ENCODE measurements around the gene ALKBH5. TPM values are rescaled to one million over a fixed set of nuclear protein-coding genes. Genes with fewer than 3 reads are reported as not detected.

The ALKBH5 gene
- total and polyA plus RNA-seq, 10 of the 15 experiments (the other 5 are each of a cell fraction or from before 2014, with no cell fraction given), result 13.7 to 99.9 (median 52.4) TPM

DNA sequence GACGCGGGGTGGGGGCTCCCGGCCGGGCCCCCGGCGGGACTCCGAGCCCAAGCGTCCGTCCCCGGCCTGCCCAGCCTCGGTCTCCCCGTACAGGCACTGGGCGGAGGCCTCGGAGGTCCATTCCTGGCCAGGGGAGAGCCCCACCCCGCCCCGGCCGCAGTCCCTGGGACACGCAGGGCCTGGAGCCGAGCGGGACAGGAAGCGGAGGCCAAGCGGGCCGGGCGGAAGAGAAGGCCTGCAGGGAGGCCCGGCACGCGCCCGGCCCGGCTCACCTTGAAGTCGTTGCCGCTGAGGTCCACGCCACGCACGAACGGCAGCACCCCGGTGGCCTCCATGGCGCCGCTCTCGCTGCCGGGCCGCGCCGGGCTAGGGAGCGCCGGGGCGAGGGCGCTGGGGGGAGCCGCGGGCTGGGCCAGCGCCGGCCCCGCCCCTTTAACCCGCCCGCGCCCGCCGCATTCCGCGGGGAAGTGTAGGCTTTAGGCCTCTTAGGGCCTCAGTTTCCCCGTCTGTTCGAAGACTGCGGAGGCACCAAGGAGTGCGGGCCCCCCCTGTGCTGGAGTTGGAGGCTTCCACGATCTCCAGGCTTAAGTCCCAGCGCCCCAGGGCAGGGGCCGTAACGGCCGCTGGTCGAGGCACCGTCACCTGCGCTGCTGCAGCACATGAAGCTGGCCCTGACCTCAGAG, 74.9 kb downstream of the ALKBH5 start, which contains the start of gene FLII (continued):
- TF ChIP-seq, protein P1, sequence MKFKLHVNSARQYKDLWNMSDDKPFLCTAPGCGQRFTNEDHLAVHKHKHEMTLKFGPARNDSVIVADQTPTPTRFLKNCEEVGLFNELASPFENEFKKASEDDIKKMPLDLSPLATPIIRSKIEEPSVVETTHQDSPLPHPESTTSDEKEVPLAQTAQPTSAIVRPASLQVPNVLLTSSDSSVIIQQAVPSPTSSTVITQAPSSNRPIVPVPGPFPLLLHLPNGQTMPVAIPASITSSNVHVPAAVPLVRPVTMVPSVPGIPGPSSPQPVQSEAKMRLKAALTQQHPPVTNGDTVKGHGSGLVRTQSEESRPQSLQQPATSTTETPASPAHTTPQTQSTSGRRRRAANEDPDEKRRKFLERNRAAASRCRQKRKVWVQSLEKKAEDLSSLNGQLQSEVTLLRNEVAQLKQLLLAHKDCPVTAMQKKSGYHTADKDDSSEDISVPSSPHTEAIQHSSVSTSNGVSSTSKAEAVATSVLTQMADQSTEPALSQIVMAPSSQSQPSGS (IDR thresholded peaks at IDR 0.05; ENCODE audit: low read length), result no peak

Other genes starting within 250 kb of the ALKBH5 start
Only the 7 nearest of the 13 such genes appear.
- gene DRG2, start 95.9 kb upstream of the ALKBH5 start, total RNA-seq (2014; rRNA removed), result 54.0 and 57.8 TPM in 2 replicates
- 37.7 and 42.1 TPM in 2 replicates for gene DRG2, start 95.9 kb upstream of the ALKBH5 start, total RNA-seq (2014; rRNA removed; fragmentation: Illumina TruSeq; extraction: Trizol)
- gene DRG2, start 95.9 kb upstream of the ALKBH5 start, total RNA-seq (2021), result 55.0 and 56.2 TPM in 2 replicates
- 17.1 and 32.9 TPM in 2 replicates for gene DRG2, start 95.9 kb upstream of the ALKBH5 start, polyA plus RNA-seq (2011; rRNA removed)
- gene DRG2, start 95.9 kb upstream of the ALKBH5 start, polyA plus RNA-seq (2014; fragmentation: Illumina TruSeq; extraction: Trizol), result 19.3 and 35.2 TPM in 2 replicates
- gene DRG2, start 95.9 kb upstream of the ALKBH5 start, polyA plus RNA-seq (2014; fragmentation: Nextera tagmentation; extraction: Ambion mirVana), result 10 to 100 TPM in 1 of 2 experiments, 1 to 10 TPM in 1; 9.1 to 13.7 TPM
- gene DRG2, start 95.9 kb upstream of the ALKBH5 start, polyA plus RNA-seq (2014; rRNA removed), result 53.3 and 56.5 TPM in 2 replicates
- gene DRG2, start 95.9 kb upstream of the ALKBH5 start, polyA plus RNA-seq (2016; fragmentation: Nextera tagmentation; extraction: Ambion mirVana), result 10 to 100 TPM; 49.3 to 64.8 TPM
- gene MYO15A, start 75.1 kb upstream of the ALKBH5 start, total RNA-seq (2014; rRNA removed), result 0.22 and 0.23 TPM in 2 replicates
- gene MYO15A, start 75.1 kb upstream of the ALKBH5 start, total RNA-seq (2014; rRNA removed; fragmentation: Illumina TruSeq; extraction: Trizol), result 0.18 TPM in 1 of 2 replicates, not detected in the other
- 0.13 and 0.56 TPM in 2 replicates for gene MYO15A, start 75.1 kb upstream of the ALKBH5 start, total RNA-seq (2021)
- gene MYO15A, start 75.1 kb upstream of the ALKBH5 start, polyA plus RNA-seq (2011; rRNA removed), result 0.71 and 0.77 TPM in 2 replicates
- 0.03 and 0.19 TPM in 2 replicates for gene MYO15A, start 75.1 kb upstream of the ALKBH5 start, polyA plus RNA-seq (2014; fragmentation: Illumina TruSeq; extraction: Trizol)
- not detected for gene MYO15A, start 75.1 kb upstream of the ALKBH5 start, polyA plus RNA-seq (2014; fragmentation: Nextera tagmentation; extraction: Ambion mirVana)
- 0.10 and 0.20 TPM in 2 replicates for gene MYO15A, start 75.1 kb upstream of the ALKBH5 start, polyA plus RNA-seq (2014; rRNA removed)
- under 1 TPM in 1 of 2 experiments, not detected in 1; 0.03 TPM for gene MYO15A, start 75.1 kb upstream of the ALKBH5 start, polyA plus RNA-seq (2016; fragmentation: Nextera tagmentation; extraction: Ambion mirVana)
- 5.9 and 7.8 TPM in 2 replicates for gene LLGL1, start 41.8 kb downstream of the ALKBH5 start, total RNA-seq (2014; rRNA removed)
- 1.9 and 3.0 TPM in 2 replicates for gene LLGL1, start 41.8 kb downstream of the ALKBH5 start, total RNA-seq (2014; rRNA removed; fragmentation: Illumina TruSeq; extraction: Trizol)
- gene LLGL1, start 41.8 kb downstream of the ALKBH5 start, total RNA-seq (2021), result 8.8 and 9.2 TPM in 2 replicates
- 1.5 and 3.7 TPM in 2 replicates for gene LLGL1, start 41.8 kb downstream of the ALKBH5 start, polyA plus RNA-seq (2011; rRNA removed)
- 0.70 and 2.0 TPM in 2 replicates for gene LLGL1, start 41.8 kb downstream of the ALKBH5 start, polyA plus RNA-seq (2014; fragmentation: Illumina TruSeq; extraction: Trizol)
- gene LLGL1, start 41.8 kb downstream of the ALKBH5 start, polyA plus RNA-seq (2014; fragmentation: Nextera tagmentation; extraction: Ambion mirVana), result under 1 TPM; 0.02 TPM
- gene LLGL1, start 41.8 kb downstream of the ALKBH5 start, polyA plus RNA-seq (2014; rRNA removed), result 8.7 and 9.8 TPM in 2 replicates
- gene LLGL1, start 41.8 kb downstream of the ALKBH5 start, polyA plus RNA-seq (2016; fragmentation: Nextera tagmentation; extraction: Ambion mirVana), result 1 to 10 TPM in 1 of 2 experiments, under 1 TPM in 1; 0.82 to 1.3 TPM
- gene FLII, start 74.9 kb downstream of the ALKBH5 start, total RNA-seq (2014; rRNA removed), result 109 and 118 TPM in 2 replicates
- gene FLII, start 74.9 kb downstream of the ALKBH5 start, total RNA-seq (2014; rRNA removed; fragmentation: Illumina TruSeq; extraction: Trizol), result 83.1 and 84.3 TPM in 2 replicates
- 169 and 182 TPM in 2 replicates for gene FLII, start 74.9 kb downstream of the ALKBH5 start, total RNA-seq (2021)
- gene FLII, start 74.9 kb downstream of the ALKBH5 start, polyA plus RNA-seq (2011; rRNA removed), result 110 and 200 TPM in 2 replicates
- gene FLII, start 74.9 kb downstream of the ALKBH5 start, polyA plus RNA-seq (2014; fragmentation: Illumina TruSeq; extraction: Trizol), result 75.4 and 94.4 TPM in 2 replicates
- 10 to 100 TPM; 22.2 to 33.0 TPM for gene FLII, start 74.9 kb downstream of the ALKBH5 start, polyA plus RNA-seq (2014; fragmentation: Nextera tagmentation; extraction: Ambion mirVana)
- 122 and 124 TPM in 2 replicates for gene FLII, start 74.9 kb downstream of the ALKBH5 start, polyA plus RNA-seq (2014; rRNA removed)
- gene FLII, start 74.9 kb downstream of the ALKBH5 start, polyA plus RNA-seq (2016; fragmentation: Nextera tagmentation; extraction: Ambion mirVana), result 100 to 1,000 TPM; 128 to 139 TPM
- gene MIEF2, start 76.8 kb downstream of the ALKBH5 start, total RNA-seq (2014; rRNA removed), result 6.6 and 7.3 TPM in 2 replicates
- 1.6 and 1.7 TPM in 2 replicates for gene MIEF2, start 76.8 kb downstream of the ALKBH5 start, total RNA-seq (2014; rRNA removed; fragmentation: Illumina TruSeq; extraction: Trizol)
- 8.3 and 8.4 TPM in 2 replicates for gene MIEF2, start 76.8 kb downstream of the ALKBH5 start, total RNA-seq (2021)
- 2.3 and 3.9 TPM in 2 replicates for gene MIEF2, start 76.8 kb downstream of the ALKBH5 start, polyA plus RNA-seq (2011; rRNA removed)
- gene MIEF2, start 76.8 kb downstream of the ALKBH5 start, polyA plus RNA-seq (2014; fragmentation: Illumina TruSeq; extraction: Trizol), result 0.35 and 1.4 TPM in 2 replicates
- gene MIEF2, start 76.8 kb downstream of the ALKBH5 start, polyA plus RNA-seq (2014; fragmentation: Nextera tagmentation; extraction: Ambion mirVana), result under 1 TPM; 0.16 to 0.42 TPM
- 4.2 and 6.1 TPM in 2 replicates for gene MIEF2, start 76.8 kb downstream of the ALKBH5 start, polyA plus RNA-seq (2014; rRNA removed)
- 1 to 10 TPM; 7.1 to 9.2 TPM for gene MIEF2, start 76.8 kb downstream of the ALKBH5 start, polyA plus RNA-seq (2016; fragmentation: Nextera tagmentation; extraction: Ambion mirVana)
- gene TOP3A, start 131.2 kb downstream of the ALKBH5 start, total RNA-seq (2014; rRNA removed), result 32.8 and 39.5 TPM in 2 replicates
- gene TOP3A, start 131.2 kb downstream of the ALKBH5 start, total RNA-seq (2014; rRNA removed; fragmentation: Illumina TruSeq; extraction: Trizol), result 31.3 and 33.6 TPM in 2 replicates
- gene TOP3A, start 131.2 kb downstream of the ALKBH5 start, total RNA-seq (2021), result 50.0 and 51.9 TPM in 2 replicates
- 21.6 and 25.3 TPM in 2 replicates for gene TOP3A, start 131.2 kb downstream of the ALKBH5 start, polyA plus RNA-seq (2011; rRNA removed)
- gene TOP3A, start 131.2 kb downstream of the ALKBH5 start, polyA plus RNA-seq (2014; fragmentation: Illumina TruSeq; extraction: Trizol), result 22.8 and 30.8 TPM in 2 replicates
- gene TOP3A, start 131.2 kb downstream of the ALKBH5 start, polyA plus RNA-seq (2014; fragmentation: Nextera tagmentation; extraction: Ambion mirVana), result 10 to 100 TPM in 1 of 2 experiments, 1 to 10 TPM in 1; 4.2 to 11.5 TPM
- 30.0 and 30.2 TPM in 2 replicates for gene TOP3A, start 131.2 kb downstream of the ALKBH5 start, polyA plus RNA-seq (2014; rRNA removed)
- 10 to 100 TPM; 35.3 to 39.4 TPM for gene TOP3A, start 131.2 kb downstream of the ALKBH5 start, polyA plus RNA-seq (2016; fragmentation: Nextera tagmentation; extraction: Ambion mirVana)
- 10.4 and 11.6 TPM in 2 replicates for gene SMCR8, start 131.5 kb downstream of the ALKBH5 start, total RNA-seq (2014; rRNA removed)
- 9.6 and 10.9 TPM in 2 replicates for gene SMCR8, start 131.5 kb downstream of the ALKBH5 start, total RNA-seq (2014; rRNA removed; fragmentation: Illumina TruSeq; extraction: Trizol)
- 14.6 and 16.4 TPM in 2 replicates for gene SMCR8, start 131.5 kb downstream of the ALKBH5 start, total RNA-seq (2021)
- gene SMCR8, start 131.5 kb downstream of the ALKBH5 start, polyA plus RNA-seq (2011; rRNA removed), result 5.3 and 6.4 TPM in 2 replicates
- gene SMCR8, start 131.5 kb downstream of the ALKBH5 start, polyA plus RNA-seq (2014; fragmentation: Illumina TruSeq; extraction: Trizol), result 12.1 and 13.4 TPM in 2 replicates
- gene SMCR8, start 131.5 kb downstream of the ALKBH5 start, polyA plus RNA-seq (2014; fragmentation: Nextera tagmentation; extraction: Ambion mirVana), result under 1 TPM; 0.52 to 0.77 TPM
- gene SMCR8, start 131.5 kb downstream of the ALKBH5 start, polyA plus RNA-seq (2014; rRNA removed), result 9.7 and 9.9 TPM in 2 replicates
- gene SMCR8, start 131.5 kb downstream of the ALKBH5 start, polyA plus RNA-seq (2016; fragmentation: Nextera tagmentation; extraction: Ambion mirVana), result 1 to 10 TPM; 4.5 to 4.7 TPM

Measured in GM12878 (cell line).